Measurements from ENCODE around the gene CELA2A.

- no peak for TF ChIP-seq CTCF (optimal IDR thresholded peaks at IDR 0.05 in 1 of 3, IDR thresholded peaks at IDR 0.05 in 1 of 3, conservative IDR thresholded peaks at IDR 0.05 in 1 of 3; ENCODE audit: extremely low read depth in 1 of 3, insufficient read depth in 2 of 3, low read length in 3 of 3)
- TF ChIP-seq EZH2 (IDR thresholded peaks at IDR 0.05; ENCODE audit: low read length): no peak
Observed at GRCh38 chr1:15425958-15426357, 30.6 kb upstream of the CELA2A start.

All from keratinocyte (primary cell).